Motor neuron (in vitro differentiated cells): ENCODE results near the gene KRT15. TPM values are rescaled to one million over a fixed set of nuclear protein-coding genes. Genes with fewer than 3 reads are reported as not detected.

ENCODE experiments used
- ATAC-seq, 8 experiments: fragments of 200-7000 bp; cut with Tn5 transposase; replicated peaks in 6 of 8; 2 replicates each; pipeline ENCODE4 v1.8.0; 2021; ENCODE audit warnings: mild to moderate bottlenecking in 8 of 8, moderate library complexity in 8 of 8
- H3K27ac ChIP-seq, 2 donors: fragments of 250-450 bp; sonication (Bioruptor Pico); 2 replicates each; pipeline ENCODE4 v1.9.0; 2021; ENCODE audit warnings: antibody characterized with exemption in 2 of 2, mild to moderate bottlenecking in 2 of 2, moderate library complexity in 1 of 2
- H3K4me1 ChIP-seq, 2 donors: fragments of 250-450 bp; sonication (Bioruptor Pico); replicated peaks in 1 of 2; 2 replicates each; pipeline ENCODE4 v1.6.1; 2021; ENCODE audit warnings: antibody characterized with exemption in 2 of 2, mild to moderate bottlenecking in 2 of 2, moderate library complexity in 1 of 2
- H3K4me3 ChIP-seq, 5 donors: fragments of 250-450 bp; sonication (Bioruptor Pico); 2 replicates each; pipeline ENCODE4 v1.9.0; 2021; ENCODE audit warnings: antibody characterized with exemption in 5 of 5, mild to moderate bottlenecking in 5 of 5, moderate library complexity in 4 of 5
- WGBS, 10 experiments: fragments of 450-650 bp; shearing (Covaris generic); methylation state at CpG; one replicate each; pipeline ENCODE4 v1.0.0; 2022; 5-methylcytosine and 5-hydroxymethylcytosine counted together
- in situ Hi-C, 9 experiments: fragments of 400-800 bp; cut with MboI; loops; one replicate each; pipeline ENCODE4 v1.15.0; 2021; ENCODE audit warnings: low sequenced_read_pairs in 9 of 9, low pct_unique_long_range_greater_than_20kb in 2 of 9; ENCODE audit not compliant: unreplicated experiment in 9 of 9
- total RNA-seq, 8 experiments: library from RNA; unstranded; fragments of 300-600 nt; gene quantifications; 2 replicates each; pipeline versions ENCODE4 v1.2.3 to v1.2.4, GENCODE V29; 2022

The KRT15 gene
- 1 to 10 TPM in 2 of 8 experiments, under 1 TPM in 5, not detected in 1; 0.11 to 4.0 (median 0.25) TPM for total RNA-seq

DNA sequence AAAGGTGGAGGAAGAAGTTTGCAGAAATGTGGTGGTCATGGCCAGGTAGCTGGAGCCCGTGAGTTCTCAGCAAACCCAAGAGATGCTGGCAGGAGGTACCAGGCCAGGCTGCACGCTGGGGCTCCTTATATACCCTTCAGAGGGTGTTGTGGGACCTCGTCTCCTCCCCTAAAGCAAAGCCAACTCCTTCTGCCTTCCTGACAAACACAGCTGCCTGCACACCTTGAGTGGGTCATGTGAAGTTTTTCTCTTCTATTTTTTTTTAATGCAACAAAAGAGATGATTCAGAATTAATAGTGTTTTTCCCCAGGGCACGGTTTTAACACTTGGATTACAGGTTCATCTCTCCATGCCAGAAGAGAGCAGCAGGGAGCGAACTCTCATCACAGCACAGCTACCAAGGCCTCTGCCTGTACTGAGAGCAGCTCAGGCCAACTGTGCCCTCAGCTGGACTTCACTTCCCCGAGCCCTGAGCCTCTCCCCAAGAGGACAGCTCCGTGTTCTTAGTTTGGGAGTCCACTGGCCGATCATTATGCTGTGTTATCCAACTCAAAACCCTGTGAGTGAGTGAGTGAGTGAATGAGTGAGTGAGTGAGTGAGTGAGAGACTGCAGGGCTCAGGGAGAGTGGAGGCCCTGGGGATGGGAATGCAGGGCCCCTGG is at the start of gene KRT15:
Gene KRT15, minus strand, starts transcription at position 102 of the 661 bp plus-strand sequence. Its CDS starts 63 bp downstream, at position 39.
- Histone ChIP-seq H3K4me1 (no peaks in the 10 kb centered on the region), H3K4me3 (no peak within 1 kb of the TSS), H3K27ac (no peak within 1 kb of the TSS)
- in situ Hi-C loops, result loop anchor here in 1 of 9 experiments (25.0 kb wide), 2 partner anchors 107 to 182 kb away; partner anchors contain the start of gene KRT37
- 47 to 100% (median 67%) methylated on average over 1 to 3 of the region's 8 CpGs; no CpG with 5 or more reads in 5 of the 10 experiments for WGBS, 10 experiments
- ATAC-seq, result peak in 5 of 8 experiments; percentile 23 to 47 (median 40)

DNA sequence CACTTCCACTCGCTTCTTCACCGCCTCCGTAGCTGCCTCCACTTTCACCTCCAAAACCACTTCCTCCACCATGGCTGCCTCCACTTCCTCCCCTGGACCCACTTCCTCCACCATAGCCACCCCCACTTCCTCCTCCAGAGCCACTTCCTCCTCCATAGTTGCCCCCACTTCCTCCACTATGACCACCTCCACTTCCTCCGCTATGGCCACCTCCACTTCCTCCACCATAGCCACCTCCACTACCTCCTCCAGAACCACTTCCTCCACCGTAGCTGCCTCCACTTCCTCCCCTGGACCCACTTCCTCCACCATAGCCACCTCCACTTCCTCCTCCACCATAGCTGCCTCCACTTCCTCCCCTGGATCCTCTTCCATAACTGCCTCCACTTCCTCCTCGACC is 48.6 kb upstream of the KRT15 start:
- 58 to 98% (median 87%) methylated on average over 2 to 6 of the region's 6 CpGs; no CpG with 5 or more reads in 1 of the 10 experiments for WGBS, 10 experiments
- in situ Hi-C loops, result loop anchor here in 2 of 9 experiments (25.0 kb wide), 2 partner anchors 95 to 655 kb away; no protein-coding TSS in a partner anchor
- ATAC-seq, result no peak

DNA sequence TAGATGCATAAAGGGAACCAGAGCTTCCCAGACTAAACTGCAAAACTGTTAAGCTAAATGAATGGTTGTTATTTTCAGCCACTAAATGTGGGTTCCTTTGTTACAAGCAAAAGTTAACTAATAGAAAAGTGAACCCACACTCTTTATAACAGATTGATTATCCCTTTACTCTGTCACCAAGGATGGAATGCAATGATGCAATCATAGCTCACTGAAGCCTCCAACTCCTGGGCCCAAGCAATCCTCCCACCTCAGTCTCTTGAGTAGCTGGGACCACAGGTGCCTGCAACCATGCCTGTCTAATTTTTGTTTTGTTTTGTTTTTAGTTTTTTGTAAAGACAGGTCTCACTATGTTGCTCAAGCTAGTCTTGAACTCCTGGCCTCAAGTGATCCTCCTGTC is 46.6 kb upstream of the KRT15 start:
- no peak for ATAC-seq
- in situ Hi-C loops, result loop anchor here in 2 of 9 experiments (25.0 kb wide), 2 partner anchors 97 to 653 kb away; no protein-coding TSS in a partner anchor

More for the DNA sequence above, 48.6 kb upstream of the KRT15 start:
- Histone ChIP-seq H3K27ac (no peak overlapping the region), H3K4me1 (peaks cover 14 to 17% of the 10 kb centered on the region in 2 donors), H3K4me3 (no peak overlapping the region)

DNA sequence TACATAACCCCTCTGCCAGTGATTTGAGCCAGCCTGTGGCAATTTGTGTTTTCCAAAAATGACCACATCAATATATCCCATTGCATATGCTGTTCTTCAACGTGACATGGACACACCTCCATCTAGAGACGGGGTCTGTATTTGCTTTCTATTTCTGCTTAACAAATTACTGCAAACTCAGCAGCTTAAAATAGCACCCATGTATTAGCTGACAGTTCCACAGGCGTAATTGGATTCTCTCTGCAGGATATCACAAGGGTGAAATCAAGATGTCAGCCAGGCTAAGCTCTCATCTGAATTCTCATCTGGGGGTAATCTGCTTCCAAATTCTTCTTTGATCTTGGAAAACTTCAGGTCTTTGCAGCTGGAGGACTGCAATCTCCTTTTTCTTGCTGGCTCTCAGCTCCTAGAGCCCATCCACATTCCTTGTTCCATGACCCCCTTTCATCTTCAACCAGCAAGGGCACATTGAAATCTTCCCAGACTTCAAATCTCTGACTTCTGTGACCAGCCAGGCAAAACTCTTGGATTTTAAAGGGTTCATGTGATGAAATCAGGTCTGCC is 45.0 kb upstream of the KRT15 start:
- peaks cover 13 to 16% of the 10 kb centered on the region in 2 donors for H3K4me1 ChIP-seq
- H3K27ac ChIP-seq, result no peak overlapping the region
- ATAC-seq, result peak in 3 of 8 experiments; percentile 21 to 42 (median 27)
- WGBS, 10 experiments, result 13 to 89% (median 63%) methylated on average over 1 to 3 of the region's 3 CpGs; no CpG with 5 or more reads in 1 of the 10 experiments
- in situ Hi-C loops, result loop anchor here in 2 of 9 experiments (25.0 kb wide), 2 partner anchors 99 to 651 kb away; no protein-coding TSS in a partner anchor
- no peak overlapping the region for H3K4me3 ChIP-seq

More for the DNA sequence above, 46.6 kb upstream of the KRT15 start:
- Histone ChIP-seq H3K4me1 (peaks cover 13 to 16% of the 10 kb centered on the region in 2 donors), H3K27ac (no peak overlapping the region), H3K4me3 (no peak overlapping the region)

DNA sequence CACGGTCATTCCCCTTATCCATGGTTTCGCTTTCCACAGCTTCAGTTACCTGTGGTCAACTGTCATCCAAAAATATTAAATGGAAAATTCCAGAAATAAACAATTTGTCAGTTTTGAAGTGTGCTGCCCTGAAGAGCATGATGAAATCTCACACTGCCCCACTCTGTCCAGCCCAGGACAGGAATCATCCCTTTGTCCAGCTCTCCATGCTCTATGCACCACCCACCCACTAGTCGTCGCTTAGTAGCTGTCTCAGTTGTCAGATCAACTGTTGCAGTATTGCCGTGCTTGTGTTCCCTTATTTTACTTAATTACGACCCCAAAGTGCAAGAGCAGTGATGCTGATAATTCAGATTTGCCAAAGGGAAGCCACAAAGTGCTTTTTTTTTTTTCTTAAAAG is 42.9 kb upstream of the KRT15 start:
- H3K4me1 ChIP-seq, result peaks cover 13 to 16% of the 10 kb centered on the region in 2 donors
- WGBS, 10 experiments, result 40 to 83% (median 58%) methylated on average over 2 to 6 of the region's 6 CpGs; no CpG with 5 or more reads in 3 of the 10 experiments
- no peak overlapping the region for H3K27ac ChIP-seq
- in situ Hi-C loops, result loop anchor here in 2 of 9 experiments (25.0 kb wide), 2 partner anchors 101 to 649 kb away; no protein-coding TSS in a partner anchor
- ATAC-seq, result peak in 2 of 8 experiments; percentile 48 to 61
- H3K4me3 ChIP-seq, result no peak overlapping the region

DNA sequence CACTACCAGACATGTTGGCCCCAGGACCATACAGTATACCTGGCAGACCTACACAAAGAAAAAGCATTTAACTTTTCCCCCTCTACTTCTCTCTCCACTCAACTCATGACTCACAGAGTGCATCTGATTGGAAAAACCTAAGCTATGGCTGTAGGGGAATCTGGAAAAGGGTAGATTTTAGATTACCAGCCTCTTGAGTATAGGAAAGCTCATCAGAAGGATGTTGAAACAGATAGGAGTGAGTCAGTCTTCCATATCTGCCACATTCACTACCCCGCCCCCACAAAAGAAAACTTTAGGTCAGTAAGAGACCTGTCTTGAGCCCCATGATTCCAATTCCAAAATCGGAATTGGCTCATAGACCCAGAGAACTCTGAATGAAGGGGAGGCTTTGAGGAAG is 40.9 kb upstream of the KRT15 start:
- WGBS, 10 experiments, result 50 to 100% (median 88%) methylated on average over 1 to 2 of the region's 2 CpGs; no CpG with 5 or more reads in 5 of the 10 experiments
- in situ Hi-C loops, result loop anchor here in 3 of 9 experiments (10.0 to 25.0 kb wide), 3 partner anchors 85 to 647 kb away; no protein-coding TSS in a partner anchor
- H3K27ac ChIP-seq, result no peak overlapping the region
- H3K4me1 ChIP-seq, result peaks cover 13 to 16% of the 10 kb centered on the region in 2 donors
- no peak for ATAC-seq
- H3K4me3 ChIP-seq, result no peak overlapping the region

DNA sequence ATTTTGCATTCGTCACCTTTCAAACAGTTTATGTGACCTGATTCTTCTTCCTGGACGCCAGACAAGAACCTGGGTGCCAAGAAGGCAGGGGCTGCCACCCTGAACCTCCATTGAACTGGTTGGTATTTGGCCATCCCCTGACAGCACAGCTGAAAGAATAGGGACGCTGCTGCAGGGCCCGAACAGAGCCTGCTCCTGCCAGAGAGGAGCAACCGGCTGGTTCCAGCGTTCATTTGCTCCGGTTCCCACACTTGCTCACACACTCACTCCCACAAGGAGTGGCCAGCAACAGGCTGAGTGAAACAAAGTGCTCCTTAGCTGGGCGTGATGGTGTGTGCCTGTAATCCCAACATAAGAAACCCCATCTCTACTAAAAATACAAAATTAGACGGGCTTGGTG is 38.2 kb upstream of the KRT15 start:
- in situ Hi-C loops, result loop anchor here in 3 of 9 experiments (10.0 to 25.0 kb wide), 3 partner anchors 88 to 645 kb away; no protein-coding TSS in a partner anchor

DNA sequence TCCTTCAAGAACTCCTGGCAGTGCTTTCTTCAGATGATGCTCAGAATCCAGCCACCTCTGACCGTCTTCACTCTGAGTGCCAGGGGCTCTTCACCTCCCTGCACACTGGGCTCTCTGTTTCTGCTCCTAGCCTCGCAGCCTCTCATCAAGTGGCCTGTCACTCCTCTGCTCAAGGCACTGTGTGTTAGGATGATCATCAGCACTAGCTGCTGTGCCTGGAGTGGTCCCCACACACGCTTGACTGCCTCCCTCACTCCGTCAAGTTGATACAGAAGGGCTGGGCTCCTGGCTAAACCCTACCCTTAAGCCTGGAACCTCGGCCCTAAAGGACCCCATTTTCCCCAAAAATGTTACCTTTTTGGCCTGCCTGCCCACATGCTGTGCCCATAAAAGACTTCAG is 37.6 kb upstream of the KRT15 start:
- no peak overlapping the region for H3K4me3 ChIP-seq
- H3K4me1 ChIP-seq, result peaks cover 3% of the 10 kb centered on the region in 2 donors
- WGBS, 10 experiments, result 50 to 100% (median 67%) methylated on average over 1 to 2 of the region's 5 CpGs; no CpG with 5 or more reads in 6 of the 10 experiments
- no peak for ATAC-seq
- in situ Hi-C loops, result loop anchor here in 3 of 9 experiments (10.0 to 25.0 kb wide), 3 partner anchors 88 to 644 kb away; no protein-coding TSS in a partner anchor
- H3K27ac ChIP-seq, result no peak overlapping the region

More for the DNA sequence above, 38.2 kb upstream of the KRT15 start:
- no peak for ATAC-seq
- no peak overlapping the region for H3K4me3 ChIP-seq
- WGBS, 10 experiments, result 50 to 100% (median 90%) methylated on average over 1 to 5 of the region's 9 CpGs; no CpG with 5 or more reads in 6 of the 10 experiments
- H3K4me1 ChIP-seq, result peaks cover 5 to 9% of the 10 kb centered on the region in 2 donors
- H3K27ac ChIP-seq, result no peak overlapping the region

DNA sequence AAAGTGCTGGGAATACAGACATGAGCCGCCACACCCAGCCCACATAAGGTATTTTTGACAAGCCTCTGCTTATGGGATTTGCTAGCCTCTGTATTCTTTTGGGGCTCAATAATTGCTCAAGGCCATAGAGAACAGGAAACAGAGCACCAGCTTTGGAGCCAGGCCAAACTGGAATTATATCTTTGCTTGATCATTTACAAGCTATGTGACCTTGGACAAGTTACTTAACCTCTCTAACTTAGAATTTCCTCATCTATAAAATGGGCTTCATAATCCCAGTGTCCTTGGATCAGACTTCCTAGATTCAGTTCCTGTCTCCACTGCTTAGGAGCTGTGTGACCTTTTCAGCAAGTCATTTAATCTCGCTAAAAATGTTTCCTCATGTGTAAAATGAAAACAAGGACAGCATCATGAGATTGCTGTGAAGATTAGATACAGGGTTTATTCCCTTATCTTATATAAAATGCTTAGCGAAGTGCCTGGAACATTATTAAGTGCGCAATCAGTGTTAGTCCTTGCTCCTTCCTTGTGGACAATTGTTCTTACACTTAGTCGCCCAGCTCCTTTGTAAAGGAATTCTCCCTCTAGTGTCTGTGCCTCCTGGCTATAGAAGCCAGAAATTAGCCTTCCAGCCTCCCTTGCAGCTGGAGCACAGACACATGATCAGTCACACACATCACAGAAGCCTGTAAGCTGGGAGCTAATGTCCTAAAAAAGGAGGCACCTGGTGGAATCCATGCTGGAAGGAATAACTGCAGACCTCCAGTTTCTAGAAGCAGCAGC is 36.6 kb upstream of the KRT15 start:
- Histone ChIP-seq H3K27ac (no peak overlapping the region), H3K4me3 (no peak overlapping the region), H3K4me1 (no peaks in the 10 kb centered on the region)
- ATAC-seq, result no peak
- in situ Hi-C loops, result loop anchor here in 3 of 9 experiments (10.0 to 25.0 kb wide), 3 partner anchors 90 to 643 kb away; no protein-coding TSS in a partner anchor
- WGBS, 10 experiments, result 43 to 87% (median 78%) methylated on average over 3 to 5 of the region's 5 CpGs; no CpG with 5 or more reads in 1 of the 10 experiments

DNA sequence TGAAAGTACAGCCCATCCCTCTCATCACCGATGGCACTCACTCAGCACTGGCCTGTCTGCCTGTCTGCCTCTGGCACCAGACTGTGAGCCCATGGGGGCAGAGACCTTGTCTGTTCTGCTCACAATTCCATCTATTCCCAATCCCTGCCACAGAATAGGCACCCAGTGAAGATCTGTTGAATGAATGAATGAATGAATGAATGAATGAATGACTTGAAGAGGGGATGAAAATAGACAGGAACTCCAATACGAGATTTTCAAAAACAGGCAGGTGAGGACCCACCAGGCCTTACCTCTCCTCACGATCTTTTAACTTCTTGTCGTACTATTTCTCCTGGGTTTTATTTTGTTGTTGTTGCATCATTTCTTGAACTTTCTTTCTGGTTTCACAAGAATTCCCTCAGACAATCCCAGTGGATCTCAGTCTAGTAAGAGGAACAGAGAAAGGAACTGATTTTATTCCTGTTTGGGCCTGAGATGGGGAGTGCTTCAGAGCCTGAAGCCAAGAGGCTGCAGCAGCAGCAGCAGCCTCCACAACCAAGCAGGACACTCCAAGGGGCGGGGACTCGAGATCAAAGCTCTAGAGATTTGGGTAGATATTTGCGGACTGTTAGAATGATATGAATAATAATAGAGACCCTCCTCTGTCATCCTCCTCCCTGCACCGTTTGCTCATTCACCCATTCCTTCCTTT is 35.4 kb upstream of the KRT15 start:
- ATAC-seq, result no peak
- H3K27ac ChIP-seq, result no peak overlapping the region
- WGBS, 10 experiments, result 18 to 83% (median 62%) methylated on average over 3 to 7 of the region's 8 CpGs
- in situ Hi-C loops, result loop anchor here in 3 of 9 experiments (10.0 to 25.0 kb wide), 3 partner anchors 91 to 642 kb away; no protein-coding TSS in a partner anchor
- H3K4me3 ChIP-seq, result no peak overlapping the region
- H3K4me1 ChIP-seq, result peaks cover under 1 to 3% of the 10 kb centered on the region in 2 donors

DNA sequence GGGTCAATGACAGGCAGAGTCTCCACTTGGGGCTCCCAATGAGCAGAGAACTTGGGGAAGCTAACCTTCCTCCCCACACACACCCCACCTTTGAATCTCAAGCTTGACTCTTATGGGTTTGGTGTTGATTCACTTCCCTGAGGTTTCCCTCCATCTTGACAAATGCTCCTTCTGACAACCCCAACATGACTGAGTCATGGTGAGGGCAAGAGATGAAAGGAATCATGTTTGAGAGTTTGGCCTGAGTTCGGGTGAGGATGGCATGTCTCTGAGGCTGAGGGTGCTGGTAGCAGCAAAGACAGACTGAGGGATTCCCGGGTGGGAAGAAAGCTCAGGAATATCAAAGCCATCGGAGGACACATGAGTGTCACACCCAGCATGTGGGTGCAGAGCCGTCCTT is 34.5 kb upstream of the KRT15 start:
- Histone ChIP-seq H3K4me3 (no peak overlapping the region), H3K27ac (no peak overlapping the region), H3K4me1 (peaks cover 7 to 10% of the 10 kb centered on the region in 2 donors)
- ATAC-seq, result no peak
- in situ Hi-C loops, result loop anchor here in 3 of 9 experiments (10.0 to 25.0 kb wide), 3 partner anchors 92 to 641 kb away; no protein-coding TSS in a partner anchor
- 59 to 100% (median 83%) methylated on average over 1 to 4 of the region's 4 CpGs; no CpG with 5 or more reads in 4 of the 10 experiments for WGBS, 10 experiments
